Skeletal muscle satellite cell (primary cell): ENCODE measurements around the gene CHD9.

Source experiments
- H3K27me3 ChIP-seq: 2 replicates; pipeline ENCODE4 v1.7.0; 2013; ENCODE audit warnings: low read length; ENCODE audit not compliant: control insufficient read depth, insufficient read depth
- H3K36me3 ChIP-seq: 2 replicates; pipeline ENCODE4 v1.7.0; 2013; ENCODE audit warnings: mild to moderate bottlenecking, control low read depth, low read length; ENCODE audit not compliant: insufficient read depth
- H3K4me1 ChIP-seq: 2 replicates; pipeline ENCODE4 v1.7.0; 2013; ENCODE audit warnings: low read length; ENCODE audit not compliant: control insufficient read depth, insufficient read depth
- H3K4me2 ChIP-seq: 2 replicates; pipeline ENCODE4 v1.7.0; 2013; ENCODE audit warnings: mild to moderate bottlenecking, low read length
- H3K4me3 ChIP-seq: 2 replicates; pipeline ENCODE4 v1.7.0; 2013; ENCODE audit warnings: low read length
- H3K9ac ChIP-seq: 2 replicates; pipeline ENCODE4 v1.7.0; 2013; ENCODE audit warnings: mild to moderate bottlenecking, low read depth, low read length, moderate library complexity
- H3K9me3 ChIP-seq: replicated peaks from 2 replicates; pipeline ENCODE4 v1.7.0; 2013; ENCODE audit warnings: mild to moderate bottlenecking, control low read depth, low read length

The CHD9 gene

GRCh38 chr16:53080345-53081031 is 25.7 kb downstream of the CHD9 start:
- H3K9ac ChIP-seq = peak overlapping the region; percentile 60
- H3K4me3 ChIP-seq = peak overlapping the region; percentile 50
- H3K4me2 ChIP-seq = peak overlapping the region; percentile 74
- no peaks in the 10 kb centered on the region for H3K9me3 ChIP-seq
- no peaks in the 10 kb centered on the region for H3K27me3 ChIP-seq
- peaks cover 47% of the 10 kb centered on the region for H3K4me1 ChIP-seq
- no peaks in the 10 kb centered on the region for H3K36me3 ChIP-seq

- peaks cover 53% of the 10 kb centered on the region for H3K4me1 ChIP-seq
Observed at GRCh38 chr16:53081032-53081424, 26.2 kb downstream of the CHD9 start.

GRCh38 chr16:53081686-53082407 is 27.1 kb downstream of the CHD9 start:
- H3K4me2 ChIP-seq = no peak overlapping the region
- no peak overlapping the region for H3K9ac ChIP-seq
- H3K4me3 ChIP-seq = no peak overlapping the region
- H3K4me1 ChIP-seq = peaks cover 57% of the 10 kb centered on the region
- H3K36me3 ChIP-seq = no peaks in the 10 kb centered on the region
- no peaks in the 10 kb centered on the region for H3K27me3 ChIP-seq
- H3K9me3 ChIP-seq = no peaks in the 10 kb centered on the region

More at GRCh38 chr16:53081032-53081424, 26.2 kb downstream of the CHD9 start:
- Histone ChIP-seq H3K27me3 (no peaks in the 10 kb centered on the region), H3K9me3 (no peaks in the 10 kb centered on the region), H3K36me3 (no peaks in the 10 kb centered on the region), H3K9ac (peak overlapping the region; percentile 60), H3K4me3 (peak overlapping the region; percentile 50), H3K4me2 (peak overlapping the region; percentile 74)

GRCh38 chr16:53082509-53082908 is 27.7 kb downstream of the CHD9 start:
- no peaks in the 10 kb centered on the region for H3K36me3 ChIP-seq
- H3K4me2 ChIP-seq = no peak overlapping the region
- no peak overlapping the region for H3K4me3 ChIP-seq
- H3K9ac ChIP-seq = no peak overlapping the region
- H3K9me3 ChIP-seq = no peaks in the 10 kb centered on the region
- no peaks in the 10 kb centered on the region for H3K27me3 ChIP-seq
- H3K4me1 ChIP-seq = peaks cover 63% of the 10 kb centered on the region

- H3K9ac ChIP-seq = no peak overlapping the region
- no peak overlapping the region for H3K4me3 ChIP-seq
- no peaks in the 10 kb centered on the region for H3K9me3 ChIP-seq
- peak overlapping the region; percentile 32 for H3K4me2 ChIP-seq
- peaks cover 63% of the 10 kb centered on the region for H3K4me1 ChIP-seq
- H3K36me3 ChIP-seq = no peaks in the 10 kb centered on the region
- no peaks in the 10 kb centered on the region for H3K27me3 ChIP-seq
Observed at GRCh38 chr16:53083119-53083518, 28.3 kb downstream of the CHD9 start.

- Histone ChIP-seq H3K27me3 (no peaks in the 10 kb centered on the region), H3K4me3 (no peak overlapping the region), H3K9me3 (no peaks in the 10 kb centered on the region), H3K4me1 (peaks cover 55% of the 10 kb centered on the region), H3K9ac (no peak overlapping the region), H3K36me3 (no peaks in the 10 kb centered on the region), H3K4me2 (no peak overlapping the region)
Observed at GRCh38 chr16:53084141-53084541, 29.4 kb downstream of the CHD9 start.

- no peaks in the 10 kb centered on the region for H3K36me3 ChIP-seq
- H3K27me3 ChIP-seq = no peaks in the 10 kb centered on the region
- no peak overlapping the region for H3K4me3 ChIP-seq
- H3K9me3 ChIP-seq = no peaks in the 10 kb centered on the region
- peaks cover 55% of the 10 kb centered on the region for H3K4me1 ChIP-seq
- no peak overlapping the region for H3K9ac ChIP-seq
- H3K4me2 ChIP-seq = no peak overlapping the region
Observed at GRCh38 chr16:53084746-53085334, 30.0 kb downstream of the CHD9 start.

GRCh38 chr16:53085369-53085843 is 30.6 kb downstream of the CHD9 start:
- Histone ChIP-seq H3K27me3 (no peaks in the 10 kb centered on the region), H3K4me3 (no peak overlapping the region), H3K4me2 (no peak overlapping the region), H3K4me1 (peaks cover 55% of the 10 kb centered on the region), H3K36me3 (no peaks in the 10 kb centered on the region), H3K9me3 (no peaks in the 10 kb centered on the region), H3K9ac (peak overlapping the region; percentile 32)

- Histone ChIP-seq H3K4me3 (no peak overlapping the region), H3K36me3 (no peaks in the 10 kb centered on the region), H3K27me3 (no peaks in the 10 kb centered on the region), H3K4me2 (no peak overlapping the region), H3K9ac (peak overlapping the region; percentile 32), H3K4me1 (peaks cover 55% of the 10 kb centered on the region), H3K9me3 (no peaks in the 10 kb centered on the region)
Observed at GRCh38 chr16:53085931-53086421, 31.2 kb downstream of the CHD9 start.

GRCh38 chr16:53087101-53087500 is 32.3 kb downstream of the CHD9 start:
- no peak overlapping the region for H3K4me3 ChIP-seq
- H3K4me1 ChIP-seq = peaks cover 61% of the 10 kb centered on the region
- no peaks in the 10 kb centered on the region for H3K27me3 ChIP-seq
- no peak overlapping the region for H3K9ac ChIP-seq
- H3K4me2 ChIP-seq = peak overlapping the region; percentile 2
- no peaks in the 10 kb centered on the region for H3K9me3 ChIP-seq
- no peaks in the 10 kb centered on the region for H3K36me3 ChIP-seq

- peak overlapping the region; percentile 51 for H3K4me3 ChIP-seq
- peak overlapping the region; percentile 76 for H3K4me2 ChIP-seq
- H3K27me3 ChIP-seq = no peaks in the 10 kb centered on the region
- H3K4me1 ChIP-seq = peaks cover 65% of the 10 kb centered on the region
- H3K9me3 ChIP-seq = no peaks in the 10 kb centered on the region
- H3K36me3 ChIP-seq = no peaks in the 10 kb centered on the region
- peak overlapping the region; percentile 72 for H3K9ac ChIP-seq
Observed at GRCh38 chr16:53089434-53090285, 34.9 kb downstream of the CHD9 start.
